ENCODE data around the gene SRC.

DNA sequence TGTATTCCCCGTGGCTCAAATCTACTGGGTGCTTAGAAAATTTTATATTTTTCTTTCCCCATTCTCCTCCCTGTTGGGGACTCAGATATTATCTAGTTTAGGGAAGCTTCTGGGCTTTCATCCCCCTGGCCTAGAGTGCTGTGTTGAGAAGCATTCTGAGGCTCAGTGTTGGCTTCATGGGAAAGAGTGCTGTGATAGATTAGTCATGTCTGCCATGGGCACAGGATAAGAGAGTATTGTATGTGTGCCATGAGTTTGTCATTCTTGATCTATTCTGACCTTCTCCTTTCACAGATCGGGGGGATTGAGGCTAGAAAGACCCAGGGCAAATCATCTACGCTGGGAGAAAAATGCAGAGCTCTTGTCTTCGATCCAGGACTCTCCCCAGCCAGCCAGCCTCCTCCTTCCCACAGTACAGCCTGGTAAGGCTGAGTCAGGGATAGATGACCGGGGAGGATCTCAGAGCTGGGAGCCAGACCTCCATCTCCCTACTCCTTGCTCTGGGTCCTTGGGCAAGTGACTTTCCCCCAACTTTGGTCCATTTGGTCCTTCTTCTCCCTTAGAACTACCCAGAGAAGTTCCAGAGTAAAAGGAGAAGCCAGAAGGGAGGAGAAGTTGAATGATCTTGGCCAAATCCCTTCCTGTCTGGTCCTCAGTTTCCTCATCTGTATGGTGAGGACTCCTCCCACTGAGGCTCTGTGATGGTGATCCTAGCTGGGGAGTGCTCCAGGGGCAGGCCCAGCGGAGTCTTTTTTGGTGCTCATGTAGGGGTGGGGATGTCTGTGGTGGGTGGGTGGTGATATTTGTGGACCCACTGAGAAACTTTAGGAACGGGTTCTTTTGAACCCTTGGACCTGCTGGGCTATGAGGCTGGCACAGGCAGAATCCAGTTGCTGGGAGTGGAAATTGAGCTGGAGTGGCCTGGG is 5.0 kb downstream of the SRC start:
- TF ChIP-seq, protein P1, sequence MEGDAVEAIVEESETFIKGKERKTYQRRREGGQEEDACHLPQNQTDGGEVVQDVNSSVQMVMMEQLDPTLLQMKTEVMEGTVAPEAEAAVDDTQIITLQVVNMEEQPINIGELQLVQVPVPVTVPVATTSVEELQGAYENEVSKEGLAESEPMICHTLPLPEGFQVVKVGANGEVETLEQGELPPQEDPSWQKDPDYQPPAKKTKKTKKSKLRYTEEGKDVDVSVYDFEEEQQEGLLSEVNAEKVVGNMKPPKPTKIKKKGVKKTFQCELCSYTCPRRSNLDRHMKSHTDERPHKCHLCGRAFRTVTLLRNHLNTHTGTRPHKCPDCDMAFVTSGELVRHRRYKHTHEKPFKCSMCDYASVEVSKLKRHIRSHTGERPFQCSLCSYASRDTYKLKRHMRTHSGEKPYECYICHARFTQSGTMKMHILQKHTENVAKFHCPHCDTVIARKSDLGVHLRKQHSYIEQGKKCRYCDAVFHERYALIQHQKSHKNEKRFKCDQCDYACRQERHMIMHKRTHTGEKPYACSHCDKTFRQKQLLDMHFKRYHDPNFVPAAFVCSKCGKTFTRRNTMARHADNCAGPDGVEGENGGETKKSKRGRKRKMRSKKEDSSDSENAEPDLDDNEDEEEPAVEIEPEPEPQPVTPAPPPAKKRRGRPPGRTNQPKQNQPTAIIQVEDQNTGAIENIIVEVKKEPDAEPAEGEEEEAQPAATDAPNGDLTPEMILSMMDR (IDR thresholded peaks at IDR 0.05), result no peak
- TF ChIP-seq EP300 (IDR thresholded peaks at IDR 0.05) (no peak), POLR2A (IDR thresholded peaks at IDR 0.05) (no peak)

All from tibial nerve (tissue), 4 donors.